ENCODE data around the gene KDM1A.

Gene KDM1A

DNA sequence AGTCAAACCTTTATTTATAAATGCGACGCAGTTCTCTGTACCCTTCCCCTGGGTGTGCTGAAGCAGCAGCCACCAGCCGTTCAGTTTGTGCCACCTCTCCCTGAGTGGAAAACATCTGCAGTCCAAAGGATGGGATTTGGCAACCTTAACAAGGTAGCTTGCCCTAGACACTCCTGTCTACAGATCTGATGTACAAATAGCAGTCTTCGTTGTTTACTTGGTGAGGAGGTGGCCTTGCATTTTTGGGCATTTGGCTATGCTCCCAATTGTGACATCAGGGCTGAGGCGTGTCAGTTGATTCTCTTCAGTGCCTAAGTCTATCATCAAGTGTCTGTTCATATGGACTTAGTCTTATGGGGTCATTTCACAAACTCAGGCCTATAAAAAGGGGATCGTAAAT, 59.8 kb downstream of the KDM1A start:
- no peak for DNase-seq

DNA sequence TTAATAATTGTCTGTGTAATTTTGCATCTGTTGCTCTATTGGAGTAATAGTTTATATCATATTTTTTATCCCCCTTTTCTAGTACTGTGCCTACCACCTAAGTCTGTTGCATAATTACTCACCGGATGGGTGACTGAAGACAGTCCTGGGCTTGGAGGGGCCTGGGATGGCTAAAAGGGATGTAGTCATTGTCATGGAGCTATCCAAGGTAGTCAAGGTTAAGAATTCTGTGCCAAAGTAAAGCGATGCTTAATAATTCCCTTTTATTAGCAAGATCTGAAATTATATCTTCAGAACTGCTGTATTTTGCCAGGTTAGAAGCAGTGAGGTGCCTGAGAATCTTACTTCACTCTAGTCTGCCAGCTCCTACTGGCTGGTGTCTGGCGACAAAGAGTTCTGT, 61.6 kb downstream of the KDM1A start:
- DNase-seq = no peak

DNA sequence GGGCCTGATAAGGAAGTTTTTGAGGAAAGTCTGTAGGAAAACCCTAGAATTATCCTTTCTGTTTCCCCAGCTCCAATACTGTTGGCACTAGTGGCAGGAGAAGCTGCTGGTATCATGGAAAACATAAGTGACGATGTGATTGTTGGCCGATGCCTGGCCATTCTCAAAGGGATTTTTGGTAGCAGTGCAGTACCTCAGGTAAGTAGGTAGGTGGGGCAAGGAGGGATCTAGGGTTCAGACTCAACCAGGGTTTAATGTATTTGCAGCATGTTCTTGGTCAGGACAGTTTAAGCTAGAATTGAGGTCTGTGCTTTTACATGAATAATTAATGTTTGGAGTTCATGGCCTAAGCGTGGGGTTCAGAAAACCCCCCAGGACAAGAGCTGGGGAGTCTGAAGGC, 62.1 kb downstream of the KDM1A start:
- no peak for DNase-seq

DNA sequence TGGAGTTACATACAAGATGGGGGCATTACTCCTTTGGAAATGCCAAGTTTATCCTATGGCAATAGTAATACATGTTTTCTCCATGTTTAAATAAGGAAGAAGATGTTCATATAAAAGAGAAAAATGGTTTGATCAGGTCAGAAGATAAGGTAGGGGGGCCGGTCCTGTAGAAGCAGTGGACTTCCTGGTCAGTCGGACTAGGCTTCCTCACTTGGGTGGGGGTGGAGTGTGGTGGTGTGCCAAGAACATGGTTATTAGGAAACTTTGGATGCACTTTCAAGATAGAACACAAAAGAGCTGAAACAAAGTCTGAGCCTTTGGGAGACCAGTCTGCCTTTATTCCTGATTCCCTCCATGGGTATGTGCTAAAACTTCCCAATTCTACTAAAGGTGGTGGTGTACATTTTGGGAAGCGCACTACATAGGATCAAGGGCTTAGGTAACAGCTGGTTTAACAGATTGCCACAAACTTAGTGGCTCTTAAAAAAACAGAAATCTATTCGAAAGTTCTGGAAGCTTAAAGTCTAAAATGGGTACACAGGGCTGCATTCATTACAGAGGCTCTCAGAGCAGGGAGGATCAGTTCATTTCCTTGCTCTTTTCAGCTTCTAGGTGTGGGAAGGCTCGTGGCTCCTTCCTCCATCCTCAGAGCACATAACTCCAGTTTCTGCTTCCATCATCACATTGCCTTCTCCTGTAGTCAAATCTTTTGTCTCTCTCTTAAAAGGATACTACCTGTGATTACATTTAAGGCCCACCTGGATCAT, 64.6 kb downstream of the KDM1A start:
- no peak for DNase-seq

DNA sequence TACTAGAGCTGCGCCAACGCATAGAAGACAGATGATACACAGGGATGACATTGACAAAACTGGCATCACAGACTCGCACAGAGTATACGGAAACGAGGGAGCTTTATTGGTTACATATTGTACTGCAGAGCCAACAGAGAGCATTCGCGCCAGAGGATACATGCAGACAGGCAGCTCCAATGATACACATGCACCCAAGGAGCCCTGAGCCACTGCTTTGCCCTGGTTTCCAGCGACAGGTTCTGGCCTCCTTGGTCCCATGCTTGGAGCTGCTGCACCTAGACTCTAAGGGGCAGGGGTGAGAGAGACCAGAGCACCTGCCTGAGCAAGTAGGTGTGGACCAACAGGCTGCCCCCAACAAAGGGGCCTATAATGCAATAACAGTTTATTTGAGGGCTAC, 65.6 kb downstream of the KDM1A start:
- DNase-seq = no peak

DNA sequence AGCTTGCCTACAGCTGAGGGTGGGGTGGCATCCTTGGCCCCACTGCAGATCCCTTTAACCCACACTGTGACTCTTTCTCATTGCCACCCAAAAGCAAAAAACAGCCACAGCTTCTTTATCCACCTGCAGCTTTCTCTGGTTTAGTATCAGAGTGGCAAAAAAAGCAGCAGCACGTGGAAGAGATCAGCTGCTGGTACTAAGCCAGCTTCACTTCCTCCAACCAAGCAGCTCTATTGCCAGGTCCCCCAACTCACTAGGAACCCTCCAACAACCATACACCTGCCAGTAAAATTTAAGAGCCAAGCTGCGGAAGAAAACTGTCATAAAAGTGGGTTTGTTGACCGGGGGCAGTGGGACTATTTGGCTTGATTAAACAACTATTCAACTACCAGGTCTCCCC, 66.4 kb downstream of the KDM1A start:
- DNase-seq = no peak

DNA sequence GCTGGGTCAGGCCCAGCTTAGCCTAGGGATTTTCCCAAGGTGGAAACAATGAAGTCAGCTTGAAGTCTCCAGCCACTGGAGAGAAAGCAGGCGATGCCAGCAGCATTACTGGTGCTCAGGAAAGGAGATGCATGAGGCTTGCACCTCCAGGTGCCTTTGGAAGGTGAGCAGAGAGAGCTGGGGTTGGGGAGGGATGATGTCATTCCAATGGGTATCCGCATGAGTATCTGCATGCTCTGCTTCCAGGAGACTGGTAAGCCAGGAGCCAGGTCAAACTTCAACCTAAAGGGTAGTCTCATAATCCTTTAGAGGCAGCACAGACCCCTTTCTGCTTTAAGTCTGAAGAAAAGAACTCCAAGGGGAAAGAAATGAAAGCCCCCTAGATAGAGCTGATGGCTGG, 68.8 kb downstream of the KDM1A start:
- no peak for DNase-seq

DNA sequence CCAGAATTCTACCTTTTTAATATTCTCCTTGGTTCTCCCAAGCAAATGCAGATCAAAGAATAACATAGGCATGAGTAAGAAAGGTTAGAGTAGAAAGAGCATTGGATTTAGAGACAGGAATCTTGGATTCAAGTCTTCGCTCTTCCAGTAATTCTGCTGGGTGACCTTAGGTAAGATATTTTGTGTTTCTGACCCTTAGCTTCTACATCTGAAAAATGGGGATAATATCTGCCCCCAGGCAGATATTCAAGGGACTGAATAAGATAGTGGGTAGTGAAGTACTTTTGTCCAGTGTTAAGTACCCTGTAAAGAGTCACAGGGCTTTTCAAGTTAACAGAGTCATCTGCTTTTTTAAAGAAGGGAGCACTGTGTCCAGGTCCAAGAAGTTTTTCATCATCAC, 70.8 kb downstream of the KDM1A start:
- DNase-seq = no peak

DNA sequence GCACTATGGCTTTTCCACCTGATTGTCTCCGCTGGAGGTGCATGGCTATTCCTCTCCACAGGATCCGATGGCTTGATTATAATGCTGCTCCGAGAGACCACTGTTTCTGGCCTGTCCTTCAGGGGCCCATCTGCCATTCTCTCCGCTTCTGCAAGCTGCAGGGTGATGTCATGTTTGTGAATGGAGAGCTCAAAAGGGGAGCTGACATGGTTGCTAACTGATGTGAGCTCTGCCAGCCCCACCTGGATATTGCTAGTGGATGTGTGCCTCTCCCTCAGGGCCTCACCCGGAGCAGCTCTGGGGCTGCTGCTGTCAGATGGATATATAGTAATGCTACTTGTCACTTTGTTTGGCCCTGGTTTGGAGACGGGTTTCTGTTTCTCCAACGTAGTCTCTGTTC, 72.3 kb downstream of the KDM1A start:
- DNase-seq = no peak

DNA sequence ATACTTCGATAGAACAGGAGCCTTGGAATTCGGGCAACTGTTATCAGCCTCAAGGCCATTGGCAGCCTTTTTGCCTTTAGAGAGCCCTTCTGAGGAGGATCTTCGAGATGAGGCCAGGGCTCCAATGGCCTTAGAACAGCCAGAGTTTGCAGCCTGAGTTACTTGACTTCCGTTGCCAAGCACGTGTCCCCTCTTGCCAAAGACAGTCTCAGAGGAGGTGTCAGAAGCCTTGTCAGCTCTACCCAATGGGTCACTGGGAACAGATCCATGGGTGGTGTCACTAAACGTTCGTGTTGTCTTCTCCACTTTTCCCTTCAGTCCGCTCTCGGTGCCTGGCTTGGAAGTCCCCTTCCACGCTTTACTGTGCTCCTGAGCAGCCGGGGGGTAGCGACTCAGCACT, 73.2 kb downstream of the KDM1A start:
- no peak for DNase-seq

DNA sequence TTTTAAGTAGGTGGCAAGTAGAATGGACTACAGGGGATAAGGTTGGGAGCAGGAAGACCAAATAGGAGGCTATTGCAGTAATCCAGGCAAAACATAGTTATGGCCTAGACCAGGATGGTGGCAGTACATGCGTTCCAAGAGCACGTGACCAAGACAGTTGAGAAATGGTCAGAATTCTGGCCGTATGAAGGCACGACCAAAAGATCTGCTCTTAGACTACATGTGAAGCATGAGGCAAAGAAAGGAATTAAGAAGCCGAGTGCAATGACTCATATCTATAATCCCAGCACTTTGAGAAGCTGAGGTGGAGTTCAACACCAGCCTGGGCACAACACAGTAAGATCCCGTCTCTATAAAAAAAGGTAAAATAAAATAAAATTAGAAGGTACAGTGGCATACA, 78.0 kb downstream of the KDM1A start:
- DNase-seq = no peak

DNA sequence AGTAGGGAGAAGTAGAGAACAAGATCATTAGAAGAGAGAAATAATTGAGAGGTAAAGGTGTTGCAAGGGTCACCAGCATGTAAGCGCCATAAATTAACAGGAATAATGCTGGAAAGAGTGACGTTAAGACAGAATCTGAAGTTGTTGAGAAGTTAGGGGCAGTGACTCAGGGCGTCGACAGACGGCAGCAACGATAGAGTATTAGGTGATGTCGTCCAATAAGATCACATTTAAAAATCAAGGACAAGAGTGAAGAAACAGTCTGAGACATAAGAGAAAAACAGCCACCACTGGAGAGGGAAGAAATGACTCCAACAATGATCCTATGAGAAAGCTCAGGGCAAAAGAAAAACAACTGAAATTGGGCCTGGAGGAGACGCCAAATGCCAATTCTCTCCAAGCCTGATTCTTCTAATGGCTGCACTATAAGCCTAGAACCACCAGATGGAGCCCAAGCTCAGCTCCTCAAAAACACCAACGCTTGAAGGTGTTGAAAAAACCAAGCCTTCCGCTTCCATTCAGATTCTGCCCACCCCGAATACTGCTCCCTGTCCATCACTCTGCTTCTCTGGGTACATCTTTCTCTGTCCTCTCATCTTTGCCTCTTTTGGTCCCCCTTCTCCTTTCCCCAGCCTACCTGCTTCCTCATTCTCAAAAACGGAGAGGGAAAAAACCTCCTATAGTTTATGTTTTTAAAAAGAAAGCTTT, 79.3 kb downstream of the KDM1A start:
- DNase-seq = peak; percentile 60

DNA sequence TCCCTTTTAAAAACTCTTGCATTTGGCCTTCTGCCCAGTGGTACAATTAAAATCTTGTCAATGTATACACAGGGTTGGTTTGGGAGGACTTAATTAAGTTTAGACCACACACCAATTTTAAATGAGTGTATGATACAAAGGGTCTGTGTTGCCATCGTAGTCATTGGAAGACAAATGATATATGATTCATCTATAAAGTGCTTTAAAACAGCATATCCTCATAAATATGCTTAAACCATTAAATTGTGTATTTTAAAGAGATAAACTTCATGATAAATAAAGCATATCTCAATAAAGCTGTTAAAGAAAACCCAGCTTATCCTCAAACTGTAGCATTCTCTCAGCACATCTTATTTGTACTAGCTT, 79.9 kb downstream of the KDM1A start:
- no peak for DNase-seq

DNA sequence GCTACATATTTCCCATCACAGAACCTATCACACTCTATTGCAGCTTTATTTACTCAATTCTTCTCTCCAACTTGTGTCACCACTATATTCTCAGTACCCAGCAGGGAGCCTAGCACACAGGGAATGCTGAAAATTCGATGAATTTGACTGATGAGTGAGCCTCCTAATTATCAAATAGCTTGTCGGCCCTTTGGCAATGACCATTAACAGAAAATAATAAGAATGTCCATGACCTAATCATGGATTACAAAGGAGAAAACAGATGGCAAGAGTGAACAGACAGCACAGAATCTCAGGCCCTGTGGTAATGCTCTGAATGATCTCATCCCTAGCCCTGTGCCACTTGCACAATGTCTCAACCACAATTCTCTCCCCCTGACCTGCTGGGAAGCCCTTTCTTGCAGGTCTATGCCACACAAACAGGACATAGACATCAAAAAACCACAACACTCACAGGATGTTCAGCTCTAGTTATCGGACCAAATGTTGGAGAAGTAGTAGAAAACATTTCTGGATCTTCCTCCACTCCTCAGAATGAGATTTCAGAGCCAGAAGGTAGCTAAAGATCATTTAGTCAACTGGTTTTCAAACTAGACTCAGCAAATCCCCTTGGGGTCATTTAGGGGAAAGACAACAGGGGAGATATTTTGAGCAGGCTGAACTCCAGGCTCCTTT, 80.9 kb downstream of the KDM1A start:
- peak; percentile 53 for DNase-seq

DNA sequence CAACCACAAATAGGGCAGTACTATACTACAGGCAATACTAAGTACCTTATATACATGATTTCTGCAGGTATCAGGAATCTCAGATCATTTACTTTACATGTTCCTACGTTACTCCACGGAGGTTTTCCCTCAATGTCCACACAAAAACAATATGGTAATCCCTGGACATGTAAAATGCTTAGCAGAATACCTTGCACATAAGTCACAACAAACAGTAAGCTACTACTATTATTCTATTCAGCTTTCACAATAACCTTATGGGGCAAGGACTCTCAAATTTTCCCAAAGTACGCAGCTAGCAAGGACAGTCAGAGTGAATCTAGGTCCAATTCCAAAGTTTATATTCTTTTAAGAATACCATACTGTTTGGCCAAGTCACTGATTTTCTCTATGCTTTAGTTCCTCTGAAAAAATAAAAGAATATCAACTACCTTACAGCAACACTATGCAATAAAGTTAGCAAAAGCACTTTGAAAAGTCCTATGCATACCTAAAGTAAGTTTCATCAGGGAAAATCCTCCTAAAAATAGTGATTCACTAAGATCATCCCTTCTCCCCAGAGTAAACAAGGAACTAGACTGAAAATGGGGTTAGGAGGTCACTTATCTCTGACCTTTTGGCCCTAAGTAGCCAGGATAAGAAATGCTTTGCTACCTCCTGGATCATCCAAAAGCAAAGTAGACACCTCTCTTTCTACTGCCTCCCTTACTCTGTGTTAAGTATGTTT, 82.0 kb downstream of the KDM1A start:
- no peak for DNase-seq

DNA sequence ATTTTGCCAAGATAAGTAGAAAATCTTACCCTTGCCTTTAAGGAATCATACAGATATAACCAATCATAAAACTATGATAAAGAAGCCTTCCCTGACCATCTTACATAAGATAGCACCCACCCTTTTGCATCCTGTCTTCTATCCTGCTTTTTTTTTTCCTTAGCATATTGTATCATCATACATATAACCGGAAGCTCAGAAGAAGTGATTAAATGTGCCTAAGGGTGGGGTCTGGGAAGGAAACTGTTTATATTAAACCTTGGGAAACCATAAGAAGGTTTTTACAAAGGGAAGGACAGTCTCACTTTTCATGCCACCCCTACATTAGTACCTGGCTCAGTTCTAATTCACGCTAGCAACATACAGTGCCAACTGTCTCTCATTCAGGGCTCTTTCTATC, 82.6 kb downstream of the KDM1A start:
- DNase-seq = no peak

DNA sequence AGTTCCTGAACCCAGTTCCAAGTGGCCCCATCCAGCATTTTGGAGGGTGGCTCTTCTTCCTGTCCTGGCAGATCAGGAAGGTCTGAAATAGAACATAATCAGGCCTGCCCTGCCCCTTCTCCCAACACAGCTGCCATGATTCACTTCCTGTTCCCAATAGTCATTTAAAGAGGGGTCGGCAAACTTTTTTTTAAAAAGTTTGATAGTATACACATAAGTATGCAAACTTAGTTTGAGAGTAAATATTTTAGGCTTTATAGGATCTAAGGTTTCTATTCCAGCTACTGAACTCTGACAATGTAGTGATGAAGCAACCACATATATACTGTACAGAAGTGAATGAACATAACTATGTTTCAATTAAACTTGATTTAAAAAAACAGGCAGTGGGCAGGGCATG, 83.0 kb downstream of the KDM1A start:
- no peak for DNase-seq

DNA sequence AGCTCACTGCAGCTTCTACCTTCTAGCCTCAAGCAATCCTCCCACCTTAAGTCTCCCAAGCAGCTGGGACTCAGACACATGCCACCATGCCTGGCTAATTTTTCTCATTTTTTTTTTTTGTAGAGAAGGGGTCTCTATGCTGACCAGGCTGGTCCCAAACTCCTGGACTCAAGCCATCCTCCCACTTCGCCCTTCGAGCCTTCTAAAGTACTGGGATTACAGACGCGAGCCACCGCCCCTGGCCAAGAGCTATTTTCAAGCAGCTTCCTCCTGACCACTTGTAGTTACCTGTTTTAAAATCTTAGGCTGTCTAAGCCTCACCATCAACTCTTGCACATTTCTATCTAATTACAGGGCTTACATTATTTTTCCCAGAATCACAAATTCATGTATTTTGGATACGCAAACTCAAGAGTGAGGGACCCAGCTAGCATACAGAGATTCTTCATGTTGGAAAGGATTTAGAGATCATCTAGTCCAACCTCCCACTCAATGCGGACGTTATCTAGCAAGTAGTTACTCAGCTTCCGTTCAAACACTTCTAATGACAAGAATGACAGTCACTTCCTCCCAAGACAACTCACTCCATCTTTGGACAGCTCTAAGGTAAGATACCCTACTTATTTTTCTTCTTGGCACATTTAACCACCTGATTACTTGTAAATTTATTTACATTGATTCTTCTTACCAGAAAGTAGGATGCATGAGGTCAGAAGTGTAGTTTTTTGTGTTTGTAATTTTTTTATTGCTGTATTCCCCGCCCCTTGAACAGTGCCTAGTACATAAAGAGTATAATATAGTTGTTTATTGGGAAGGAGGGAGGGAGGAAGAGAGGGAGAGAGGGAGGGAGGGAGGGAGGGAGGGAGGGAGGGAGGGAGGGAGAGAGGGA, 84.0 kb downstream of the KDM1A start:
- DNase-seq = peak; percentile 13

DNA sequence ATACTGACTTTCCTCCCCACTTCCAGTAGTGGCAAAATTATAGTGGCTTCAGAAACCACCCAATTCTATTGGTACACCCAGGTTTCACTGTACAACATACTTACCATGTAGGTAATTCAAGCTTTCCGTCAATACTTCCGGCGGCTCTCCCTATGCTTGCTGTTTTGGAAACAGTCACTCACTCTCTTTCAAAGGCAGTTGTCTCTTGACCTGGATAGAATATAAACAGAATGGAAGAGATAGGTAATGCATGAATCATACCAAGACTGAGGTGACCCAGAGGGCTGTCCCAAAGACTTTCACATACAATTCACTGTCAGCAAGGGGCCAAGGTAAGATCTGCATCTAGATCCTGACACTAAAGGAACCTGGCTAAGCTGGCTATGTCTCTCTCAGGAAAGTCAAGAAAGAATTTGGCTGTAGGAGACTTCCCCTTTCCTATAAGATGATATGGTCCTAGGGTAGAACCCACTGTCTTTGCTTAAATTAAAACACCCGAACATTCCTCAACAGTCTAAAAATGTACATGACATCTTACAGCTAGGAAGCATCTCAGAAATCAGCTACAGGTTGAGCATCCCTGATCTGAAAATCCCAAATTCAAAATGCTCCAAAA, 89.8 kb downstream of the KDM1A start:
- peak; percentile 47 for DNase-seq

DNA sequence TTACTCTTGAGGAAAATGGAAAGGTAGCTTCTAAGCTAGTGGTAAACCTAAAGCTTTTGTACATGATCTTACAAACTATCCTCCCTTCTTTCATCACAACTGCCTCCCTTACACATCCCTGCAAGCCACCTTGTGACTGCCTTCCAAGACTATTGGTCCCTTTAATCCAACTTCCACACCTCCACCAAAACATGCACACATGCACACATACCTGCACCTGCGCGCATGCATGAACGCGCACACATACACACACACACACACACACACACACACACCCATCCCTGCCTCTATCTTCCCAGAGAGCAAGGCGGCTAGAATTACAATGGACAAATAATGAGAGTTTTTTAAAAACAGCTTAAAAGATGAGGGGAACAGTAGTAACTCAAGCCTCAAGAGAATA, 91.1 kb downstream of the KDM1A start:
- DNase-seq = no peak

DNA sequence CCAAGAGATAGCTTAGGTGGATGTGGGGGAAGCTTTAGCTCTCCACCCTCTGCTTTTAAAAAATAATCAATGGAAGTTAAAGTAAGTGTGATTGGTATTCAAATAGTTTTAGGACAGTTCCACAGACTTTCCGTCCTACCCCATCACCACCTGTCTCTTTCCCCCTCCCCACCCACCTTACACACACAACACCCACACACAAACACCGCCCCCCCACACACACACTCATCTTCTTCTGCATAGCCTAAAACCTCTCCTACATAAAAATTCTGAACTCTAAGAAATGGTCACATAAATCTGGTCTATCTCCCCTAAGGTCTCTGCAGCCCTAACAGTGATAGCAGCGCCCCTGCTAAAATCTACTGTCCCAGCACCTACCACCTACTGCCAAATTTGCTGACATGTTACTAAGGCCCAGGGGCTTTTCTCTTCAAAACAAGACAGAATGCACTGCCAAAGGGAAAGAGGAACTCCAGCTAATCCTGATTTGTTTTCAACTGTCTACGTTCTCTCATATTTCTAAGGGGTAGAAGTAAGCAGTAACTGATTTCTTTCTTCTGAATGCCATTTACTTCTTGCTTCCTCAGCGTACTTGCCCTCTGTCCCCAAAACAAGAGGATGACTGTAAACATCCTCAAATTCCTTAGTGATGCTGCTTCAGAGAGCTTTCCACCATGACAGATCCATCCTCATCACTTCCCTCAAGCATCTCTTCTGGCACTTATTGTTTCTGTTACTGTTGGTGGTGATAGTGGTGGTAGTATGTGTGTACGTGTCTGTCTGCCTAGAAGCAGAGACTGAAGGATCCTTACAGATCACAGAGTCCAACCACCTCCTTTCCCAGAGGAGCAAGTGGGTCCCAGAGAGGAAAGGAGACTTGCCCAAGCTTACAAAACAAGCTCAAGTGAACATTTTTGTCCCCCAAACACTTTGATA, 92.6 kb downstream of the KDM1A start:
- no peak for DNase-seq

All from stimulated activated CD4-positive, alpha-beta T cell treated with anti-CD3 and anti-CD28 coated beads, Interleukin-1b, Interleukin-23, amount 100 ng/mL, for 48 hours (primary cell).